Osteoblast (primary cell): ENCODE measurements around the gene MCOLN3. TPM values are rescaled to one million over a fixed set of nuclear protein-coding genes. Genes with fewer than 3 reads are reported as not detected.

Source experiments
- DNase-seq: peaks from one replicate; pipeline ENCODE4 v3.0.0; 2011; ENCODE audit warnings: low spot score, mixed read lengths; ENCODE audit not compliant: insufficient read length; ENCODE audit errors: missing footprints
- H2AFZ ChIP-seq: 2 replicates; pipeline ENCODE4 v1.6.0; 2011; ENCODE audit warnings: mild to moderate bottlenecking, low read length
- H3K27ac ChIP-seq: 2 replicates; pipeline ENCODE4 v1.5.1; 2011; ENCODE audit warnings: mild to moderate bottlenecking, low read depth, low read length, moderate library complexity
- H3K27me3 ChIP-seq: 2 replicates; pipeline ENCODE4 v1.6.0; 2012; ENCODE audit warnings: mild to moderate bottlenecking, control low read depth, inconsistent platforms, low read length, moderate library complexity; ENCODE audit not compliant: insufficient read depth
- H3K36me3 ChIP-seq: 2 replicates; pipeline ENCODE4 v1.5.1; 2011; ENCODE audit warnings: mild to moderate bottlenecking, low read length, control low read depth, moderate library complexity; ENCODE audit not compliant: insufficient read depth
- H3K4me1 ChIP-seq: 2 replicates; pipeline ENCODE4 v1.5.1; 2011; ENCODE audit warnings: mild to moderate bottlenecking, low read length, control low read depth, moderate library complexity; ENCODE audit not compliant: insufficient read depth
- H3K4me2 ChIP-seq: 2 replicates; pipeline ENCODE4 v1.6.0; 2011; ENCODE audit warnings: mild to moderate bottlenecking, low read length; ENCODE audit not compliant: insufficient read depth
- H3K4me3 ChIP-seq: fragments of 200-600 bp; sonication (generic); 3 replicates; pipeline ENCODE4 v1.5.1; 2012; ENCODE audit warnings: mild to moderate bottlenecking, low read length, inconsistent platforms; ENCODE audit not compliant: insufficient read depth
- H3K79me2 ChIP-seq: 2 replicates; pipeline ENCODE4 v1.6.0; 2012; ENCODE audit warnings: mild to moderate bottlenecking, low read length, control low read depth, inconsistent platforms; ENCODE audit not compliant: insufficient read depth
- H3K9me3 ChIP-seq: 2 replicates; pipeline ENCODE4 v1.5.1; 2011; ENCODE audit warnings: low read depth, low read length, control low read depth
- H4K20me1 ChIP-seq: 2 replicates; pipeline ENCODE4 v1.6.0; 2012; ENCODE audit warnings: mild to moderate bottlenecking, low read length, control low read depth; ENCODE audit not compliant: insufficient read depth
- total RNA-seq: library from RNA; depleted of rRNA; stranded (reverse); fragments of >200 nt; gene quantifications from 2 replicates; pipeline ENCODE4 v1.2.3, GENCODE V29; 2012
- TF ChIP-seq, protein P1 (sequence below): IDR thresholded peaks from 2 replicates; pipeline ENCODE4 v1.5.1; 2011; ENCODE audit warnings: mild to moderate bottlenecking, low read depth, low read length, moderate library complexity; ENCODE audit errors: extremely low read depth

The MCOLN3 gene
- total RNA-seq, 1 donor: 4.0 TPM

DNA sequence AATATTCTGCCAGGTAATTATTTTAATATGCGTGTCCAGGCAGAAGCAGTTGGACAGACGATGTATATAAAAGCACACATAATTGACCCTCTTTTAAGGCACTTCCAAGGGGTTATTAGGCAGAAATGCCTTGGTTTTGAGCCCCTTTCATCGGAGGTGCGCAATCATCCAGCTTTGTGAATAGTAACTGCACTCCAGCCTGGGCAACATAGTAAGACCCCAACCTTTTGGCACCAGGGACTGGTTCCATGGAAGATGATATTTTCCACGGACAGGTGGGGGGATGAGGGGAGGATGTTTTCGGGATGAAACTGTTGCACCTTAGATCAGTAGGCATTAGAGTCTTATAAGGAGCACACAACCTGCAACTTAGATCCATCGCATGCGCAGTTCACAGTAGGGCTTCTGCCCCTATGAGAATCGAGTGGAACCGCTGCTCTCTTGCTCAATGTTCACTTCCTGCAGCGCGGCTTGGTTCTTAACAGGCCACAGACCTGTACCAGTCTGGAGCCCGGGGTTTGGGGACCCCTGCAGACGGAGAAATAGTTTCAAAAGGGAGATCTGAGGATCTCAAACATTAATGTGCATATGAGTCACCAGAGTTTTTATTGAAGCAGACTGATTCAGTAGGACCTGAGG, 49.5 kb downstream of the MCOLN3 start:
- peaks cover 5% of the 10 kb centered on the region for H3K4me1 ChIP-seq
- H3K9me3 ChIP-seq: no peaks in the 10 kb centered on the region
- H4K20me1 ChIP-seq: no peaks in the 10 kb centered on the region
- H2AFZ ChIP-seq: peak overlapping the region; percentile 76
- peaks cover 80% of the 10 kb centered on the region for H3K27me3 ChIP-seq
- H3K27ac ChIP-seq: no peak overlapping the region
- TF ChIP-seq, protein P1, sequence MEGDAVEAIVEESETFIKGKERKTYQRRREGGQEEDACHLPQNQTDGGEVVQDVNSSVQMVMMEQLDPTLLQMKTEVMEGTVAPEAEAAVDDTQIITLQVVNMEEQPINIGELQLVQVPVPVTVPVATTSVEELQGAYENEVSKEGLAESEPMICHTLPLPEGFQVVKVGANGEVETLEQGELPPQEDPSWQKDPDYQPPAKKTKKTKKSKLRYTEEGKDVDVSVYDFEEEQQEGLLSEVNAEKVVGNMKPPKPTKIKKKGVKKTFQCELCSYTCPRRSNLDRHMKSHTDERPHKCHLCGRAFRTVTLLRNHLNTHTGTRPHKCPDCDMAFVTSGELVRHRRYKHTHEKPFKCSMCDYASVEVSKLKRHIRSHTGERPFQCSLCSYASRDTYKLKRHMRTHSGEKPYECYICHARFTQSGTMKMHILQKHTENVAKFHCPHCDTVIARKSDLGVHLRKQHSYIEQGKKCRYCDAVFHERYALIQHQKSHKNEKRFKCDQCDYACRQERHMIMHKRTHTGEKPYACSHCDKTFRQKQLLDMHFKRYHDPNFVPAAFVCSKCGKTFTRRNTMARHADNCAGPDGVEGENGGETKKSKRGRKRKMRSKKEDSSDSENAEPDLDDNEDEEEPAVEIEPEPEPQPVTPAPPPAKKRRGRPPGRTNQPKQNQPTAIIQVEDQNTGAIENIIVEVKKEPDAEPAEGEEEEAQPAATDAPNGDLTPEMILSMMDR: no peak
- peak; percentile 47 for DNase-seq
- H3K79me2 ChIP-seq: no peaks in the 10 kb centered on the region
- no peaks in the 10 kb centered on the region for H3K36me3 ChIP-seq
- H3K4me2 ChIP-seq: peak overlapping the region; percentile 81
- peak overlapping the region; percentile 69 for H3K4me3 ChIP-seq

DNA sequence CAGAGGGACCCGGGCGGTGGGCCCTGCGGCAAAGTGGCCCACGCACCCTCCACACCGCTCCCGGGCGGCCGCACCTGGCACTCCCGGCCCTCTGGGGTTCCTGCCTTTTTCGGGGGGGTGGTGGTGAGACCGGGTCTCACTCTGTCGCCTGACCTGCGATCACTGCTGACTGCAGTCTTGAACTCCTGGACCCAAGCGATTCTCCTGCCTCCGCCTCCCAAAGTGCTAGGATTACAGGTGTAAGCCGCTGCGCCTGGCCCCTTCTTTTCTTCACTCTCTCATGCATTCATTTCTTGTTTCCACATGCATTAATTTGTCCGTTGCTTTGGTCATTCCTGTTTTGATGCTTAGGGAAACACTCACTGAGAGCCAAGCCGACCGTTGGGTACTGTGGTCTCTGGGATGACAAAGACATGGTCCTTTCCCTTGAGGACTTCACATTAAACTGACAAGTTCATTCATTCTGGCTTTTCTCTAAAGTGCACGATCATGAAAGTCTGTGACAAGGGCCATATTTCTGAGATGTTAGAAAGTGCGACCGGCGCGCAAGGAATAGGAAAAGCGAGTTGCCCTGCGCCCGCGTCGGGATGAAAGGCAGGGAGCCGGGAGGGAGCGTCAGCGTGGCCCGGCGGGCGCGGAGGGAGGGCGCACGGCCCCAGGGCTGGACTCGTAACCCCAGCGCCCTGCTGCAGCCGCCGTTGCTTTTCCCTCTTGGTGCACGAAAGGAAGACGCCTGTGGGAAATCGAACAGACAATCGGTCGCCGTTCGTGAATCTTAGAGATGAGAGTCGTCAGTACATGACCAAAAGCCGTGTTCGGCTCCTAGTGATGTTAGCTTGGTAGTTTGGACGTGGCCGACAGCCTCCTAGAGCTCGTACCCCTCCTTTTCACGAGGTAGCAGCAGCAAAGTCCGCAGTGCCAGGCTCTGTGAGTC, 50.4 kb downstream of the MCOLN3 start:
- no peaks in the 10 kb centered on the region for H4K20me1 ChIP-seq

DNA sequence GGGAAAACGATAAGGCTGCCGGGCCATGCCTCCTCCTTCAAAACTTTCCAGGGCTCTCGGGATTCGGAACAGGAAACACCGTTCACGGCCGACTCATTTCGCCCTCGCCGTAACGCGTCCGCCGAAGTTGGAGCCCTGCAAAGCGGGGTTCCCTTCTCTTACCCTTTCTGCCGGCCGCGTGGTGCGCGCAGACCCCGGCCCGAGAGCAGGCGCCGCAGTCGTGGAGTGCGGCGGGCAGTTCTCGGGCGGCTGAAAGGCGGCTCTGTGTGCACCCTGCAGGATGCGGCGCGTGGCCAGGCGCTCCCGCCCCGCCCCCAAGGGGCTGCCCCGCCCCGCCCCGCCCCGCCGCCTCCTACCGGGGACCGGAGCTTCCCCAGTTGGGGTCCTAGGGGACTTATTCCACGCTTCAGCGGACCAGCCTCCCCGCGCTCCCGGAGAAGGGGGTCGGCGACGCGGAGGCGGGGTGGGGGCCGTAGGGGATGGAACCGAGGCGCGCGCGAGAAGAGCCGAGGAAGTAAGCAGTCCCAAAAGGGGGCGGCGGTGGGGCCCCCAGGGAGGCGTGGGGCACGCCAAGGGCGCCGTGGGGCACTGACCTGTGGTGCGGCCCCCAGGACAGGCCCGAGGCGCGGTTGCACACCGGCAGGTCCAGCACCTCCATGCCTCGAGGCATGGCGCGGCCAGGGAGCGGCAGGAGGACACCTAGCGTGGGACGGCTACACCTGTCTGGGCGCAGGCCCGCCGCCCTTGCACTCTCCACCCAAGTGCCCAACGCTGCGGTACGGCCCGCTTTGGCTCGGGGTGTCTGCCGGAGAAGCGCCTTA, 51.2 kb downstream of the MCOLN3 start, which contains the start of gene MCOLN2:
MCOLN2 (minus strand) TSS at position 268 of the 821 bp plus-strand sequence; CDS start at position 27, 241 bp downstream.
- H3K9me3 ChIP-seq: no peaks in the 10 kb centered on the region
- no peaks in the 10 kb centered on the region for H3K36me3 ChIP-seq
- no peaks in the 10 kb centered on the region for H4K20me1 ChIP-seq
- peak within 1 kb of the TSS; percentile 69 for H3K4me3 ChIP-seq
- H2AFZ ChIP-seq: peak within 1 kb of the TSS; percentile 76
- peak; percentile 73 for DNase-seq
- TF ChIP-seq, protein P1: no peak
- H3K4me2 ChIP-seq: peak within 1 kb of the TSS; percentile 81
- H3K79me2 ChIP-seq: no peaks in the 10 kb centered on the region
- peaks cover 5% of the 10 kb centered on the region for H3K4me1 ChIP-seq
- H3K27me3 ChIP-seq: peaks cover 74% of the 10 kb centered on the region
- H3K27ac ChIP-seq: no peak within 1 kb of the TSS

More for the DNA sequence above, 50.4 kb downstream of the MCOLN3 start:
- Histone ChIP-seq H3K4me1 (peaks cover 5% of the 10 kb centered on the region), H3K4me3 (peak overlapping the region; percentile 69), H2AFZ (peak overlapping the region; percentile 76), H3K4me2 (peak overlapping the region; percentile 81), H3K9me3 (no peaks in the 10 kb centered on the region), H3K27me3 (peaks cover 72% of the 10 kb centered on the region), H3K79me2 (no peaks in the 10 kb centered on the region), H3K27ac (no peak overlapping the region), H3K36me3 (no peaks in the 10 kb centered on the region)
- DNase-seq: peak; percentile 90
- TF ChIP-seq, protein P1: no peak
